Measurements from ENCODE around the gene SEZ6L2. TPM values are rescaled to one million over a fixed set of nuclear protein-coding genes. Genes with fewer than 3 reads are reported as not detected.

SEZ6L2 gene
- polyA plus RNA-seq, 2 donors = 0.35 to 0.45 TPM

DNA sequence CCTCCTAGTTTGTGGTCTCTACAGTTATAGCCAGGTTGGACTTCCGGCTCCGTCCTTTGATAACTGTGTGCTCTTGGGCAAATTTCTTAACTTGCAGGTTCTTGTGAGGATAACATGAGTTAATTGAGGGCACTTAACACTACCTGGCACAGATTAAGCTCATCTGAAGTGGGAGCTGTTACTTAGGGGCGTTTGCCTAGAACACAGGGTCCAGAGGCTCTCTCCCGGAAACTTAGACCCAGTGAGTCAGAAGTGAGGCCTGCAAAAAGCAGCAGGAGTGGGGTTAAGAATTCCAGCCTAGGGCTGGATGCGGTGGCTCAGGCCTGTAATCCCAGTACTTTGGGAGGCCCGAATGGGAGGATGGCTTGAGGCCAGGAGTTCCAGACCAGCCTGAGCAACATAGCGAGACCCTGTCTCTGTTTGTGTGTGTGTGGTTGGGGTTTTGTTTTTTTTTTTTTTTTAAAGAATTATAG, 77.7 kb downstream of the SEZ6L2 start:
- peaks cover 14 to 34% of the 10 kb centered on the region in 2 donors for H3K4me1 ChIP-seq (ENCODE audit: control insufficient read depth in 2 of 2, insufficient read depth in 2 of 2, low read length in 1 of 2)
- whole genome bisulfite sequencing, 2 donors = 21 to 23% methylated on average over 7 of the region's 7 CpGs
- peak overlapping the region; percentile 97 for H3K27ac ChIP-seq (ENCODE audit: low read depth in 2 of 2, low read length in 1 of 2)
- peaks cover 0 to 4% of the 10 kb centered on the region in 2 donors for H3K36me3 ChIP-seq (ENCODE audit: control insufficient read depth in 2 of 2, insufficient read depth in 2 of 2, low read length in 1 of 2)
- H3K9me3 ChIP-seq (ENCODE audit: control insufficient read depth in 2 of 2, insufficient read depth in 1 of 2, low read depth in 1 of 2, low read length in 1 of 2) = no peaks in the 10 kb centered on the region
- H3K27me3 ChIP-seq (ENCODE audit: control insufficient read depth in 1 of 2, insufficient read depth in 2 of 2, low read length in 2 of 2) = no peaks in the 10 kb centered on the region
- peak overlapping the region; percentile 60 to 80 for H3K4me3 ChIP-seq (ENCODE audit: low read depth in 1 of 2, low read length in 2 of 2)

Other genes starting within 250 kb of the SEZ6L2 start
- gene SPN, start 236.3 kb downstream of the SEZ6L2 start, polyA plus RNA-seq = 1 to 10 TPM; 1.1 to 1.5 TPM
- under 1 TPM; 0.28 to 0.56 TPM for gene QPRT, start 220.4 kb downstream of the SEZ6L2 start, polyA plus RNA-seq
- under 1 TPM; 0.33 to 0.55 TPM for gene C16orf54, start 153.6 kb downstream of the SEZ6L2 start, polyA plus RNA-seq
- under 1 TPM in 1 of 2 donors, not detected in 1; 0.02 TPM for gene ZG16, start 121.3 kb downstream of the SEZ6L2 start, polyA plus RNA-seq
- gene KIF22, start 108.8 kb downstream of the SEZ6L2 start, polyA plus RNA-seq = 10 to 100 TPM; 43.3 to 57.9 TPM
- 100 to 1,000 TPM in 1 of 2 donors, 10 to 100 TPM in 1; 95.9 to 111 TPM for gene MAZ, start 93.0 kb downstream of the SEZ6L2 start, polyA plus RNA-seq
- gene PRRT2, start 87.4 kb downstream of the SEZ6L2 start, polyA plus RNA-seq = 1 to 10 TPM; 1.1 to 2.1 TPM
- 10 to 100 TPM; 23.2 to 32.4 TPM for gene PAGR1, start 83.4 kb downstream of the SEZ6L2 start, polyA plus RNA-seq
- gene MVP, start 79.1 kb downstream of the SEZ6L2 start, polyA plus RNA-seq = 10 to 100 TPM; 63.3 to 69.4 TPM
- 10 to 100 TPM; 26.7 to 48.3 TPM for gene CDIPT, start 36.3 kb downstream of the SEZ6L2 start, polyA plus RNA-seq
- gene ASPHD1, start 938 bp upstream of the SEZ6L2 start, polyA plus RNA-seq = under 1 TPM; 0.31 to 0.39 TPM
- gene KCTD13, start 26.7 kb upstream of the SEZ6L2 start, polyA plus RNA-seq = 10 to 100 TPM; 10.1 to 15.5 TPM
- 10 to 100 TPM; 61.1 to 83.4 TPM for gene TMEM219, start 62.5 kb upstream of the SEZ6L2 start, polyA plus RNA-seq
- 10 to 100 TPM; 15.6 to 30.2 TPM for gene TAOK2, start 74.3 kb upstream of the SEZ6L2 start, polyA plus RNA-seq
- gene HIRIP3, start 96.1 kb upstream of the SEZ6L2 start, polyA plus RNA-seq = 1 to 10 TPM; 6.3 to 9.7 TPM
- 10 to 100 TPM; 46.4 to 82.1 TPM for gene INO80E, start 96.7 kb upstream of the SEZ6L2 start, polyA plus RNA-seq
- gene DOC2A, start 111.5 kb upstream of the SEZ6L2 start, polyA plus RNA-seq = 1 to 10 TPM in 1 of 2 donors, under 1 TPM in 1; 0.69 to 3.0 TPM
- not detected for gene C16orf92, start 123.6 kb upstream of the SEZ6L2 start, polyA plus RNA-seq
- under 1 TPM; 0.04 to 0.16 TPM for gene TLCD3B, start 131.7 kb upstream of the SEZ6L2 start, polyA plus RNA-seq
- 1,000 to 10,000 TPM; 1,266 to 1,398 TPM for gene ALDOA, start 166.2 kb upstream of the SEZ6L2 start, polyA plus RNA-seq
- gene PPP4C, start 176.4 kb upstream of the SEZ6L2 start, polyA plus RNA-seq = 100 to 1,000 TPM; 113 TPM
- gene TBX6, start 192.4 kb upstream of the SEZ6L2 start, polyA plus RNA-seq = 10 to 100 TPM in 1 of 2 donors, 1 to 10 TPM in 1; 6.2 to 15.8 TPM
- 100 to 1,000 TPM in 1 of 2 donors, 10 to 100 TPM in 1; 73.6 to 183 TPM for gene YPEL3, start 196.7 kb upstream of the SEZ6L2 start, polyA plus RNA-seq
- gene GDPD3, start 214.0 kb upstream of the SEZ6L2 start, polyA plus RNA-seq = 10 to 100 TPM; 49.2 to 82.8 TPM
- gene MAPK3, start 223.7 kb upstream of the SEZ6L2 start, polyA plus RNA-seq = 100 to 1,000 TPM; 120 to 126 TPM